Left kidney (tissue), 8 donors: Measurements from ENCODE around the gene OR8B8. TPM values are rescaled to one million over a fixed set of nuclear protein-coding genes. Genes with fewer than 3 reads are reported as not detected.
"Not testable (repeated sequence)": the region's sequence is repeated elsewhere in the genome, so short reads cannot be mapped to it uniquely, and the experiment has no call there.

Experiments used
- DNase-seq: peaks from one replicate; pipeline ENCODE4 v3.0.0-alpha.2; 2013
- long read RNA-seq, 8 donors: transcript quantifications; one replicate each; lab custom pipeline, GENCODE V29; 2026
- polyA plus RNA-seq: library from polyadenylated mRNA; unstranded; fragments of 120-200 nt; gene quantifications from one replicate; pipeline ENCODE4 v1.2.1, GENCODE V29; 2013; ENCODE audit not compliant: insufficient read length

The OR8B8 gene
- polyA plus RNA-seq, result not detected
- long read RNA-seq, donor 1, result 0 reads
- long read RNA-seq, donor 2, result 0 reads
- long read RNA-seq, donor 3, result 0 reads
- long read RNA-seq, donor 4, result 0 reads
- long read RNA-seq, donor 5, result 0 reads
- long read RNA-seq, donor 6, result 0 reads
- long read RNA-seq, donor 7, result 0 reads
- long read RNA-seq, donor 8, result 0 reads

DNA sequence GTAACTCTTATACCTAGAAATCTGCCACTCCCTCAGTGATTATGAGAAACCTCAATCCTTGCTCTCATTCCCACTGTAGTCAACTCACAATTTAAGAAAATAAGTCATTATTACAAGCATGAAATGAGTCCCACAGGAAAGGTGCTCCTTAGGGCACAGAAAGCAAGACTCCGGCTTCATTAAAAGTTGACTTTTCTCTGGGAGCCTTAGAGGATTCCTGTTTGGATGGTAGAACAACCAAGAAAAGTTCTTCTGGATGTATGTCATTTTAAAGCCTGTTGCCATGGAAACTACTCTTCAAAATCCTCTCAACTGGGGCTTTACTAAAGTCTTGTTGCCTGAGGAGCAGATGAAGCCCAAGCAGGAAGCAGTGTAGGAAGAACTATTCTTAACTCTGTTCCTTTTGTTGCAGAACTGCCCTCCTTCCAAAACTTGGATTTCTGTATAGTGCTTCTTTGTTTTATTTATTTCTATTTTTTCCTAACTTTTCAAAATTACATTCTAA lies at the start of gene OR8B8:
Gene OR8B8 (minus strand): TSS at position 51 of the 505 bp plus-strand sequence. CDS start 4,611 bp downstream, outside the sequence.
- DNase-seq, result no peak

DNA sequence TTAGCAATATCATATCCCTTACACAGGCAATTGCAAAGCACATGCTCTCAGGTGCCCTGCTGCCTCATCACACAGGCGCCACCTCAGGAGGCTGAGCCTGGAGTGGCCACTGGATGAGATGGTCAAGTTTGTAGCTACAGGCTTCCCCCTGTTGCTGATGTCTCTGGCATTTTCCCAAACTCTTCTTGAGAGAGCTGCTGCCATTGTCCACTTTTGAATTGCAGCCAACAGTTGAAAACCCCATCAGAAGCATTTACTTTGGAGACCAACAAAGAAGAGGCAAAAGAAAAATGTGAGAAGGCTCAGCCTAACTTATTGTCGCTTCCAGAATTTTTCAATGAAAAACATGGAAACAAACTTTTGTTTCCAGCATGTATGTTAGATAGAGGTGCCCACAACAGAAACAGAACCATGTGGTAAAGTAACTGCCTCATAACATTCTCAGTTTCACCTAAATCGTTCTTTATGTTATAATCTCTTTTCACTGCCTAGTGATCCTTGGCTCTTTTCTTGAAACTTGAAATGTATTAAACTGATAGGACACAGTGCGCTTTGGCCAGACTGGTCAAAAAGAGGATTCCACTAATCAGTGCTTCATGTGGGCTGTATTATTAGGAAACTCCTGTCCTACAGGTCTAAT lies 47.6 kb upstream of the OR8B8 start:
- no peak for DNase-seq

DNA sequence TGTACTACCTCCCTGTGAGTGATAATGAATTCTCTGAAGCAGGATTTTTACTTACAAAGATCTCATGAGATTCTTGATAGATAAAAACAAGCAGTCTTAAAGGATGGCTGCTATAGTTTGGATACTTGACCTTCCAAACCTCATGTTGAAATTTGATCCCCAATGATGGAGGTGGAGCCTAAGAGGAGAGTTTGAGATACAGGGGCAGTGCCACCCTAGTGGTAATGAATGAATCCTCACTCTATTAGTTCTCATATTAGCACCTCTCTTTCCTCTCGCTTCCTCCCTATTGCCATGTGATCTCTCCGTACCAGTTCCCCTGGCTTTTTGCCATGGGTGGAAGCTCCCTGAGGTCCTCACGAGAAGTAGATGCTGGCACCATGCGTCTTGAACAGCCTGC lies 37.9 kb upstream of the OR8B8 start:
- no peak for DNase-seq

DNA sequence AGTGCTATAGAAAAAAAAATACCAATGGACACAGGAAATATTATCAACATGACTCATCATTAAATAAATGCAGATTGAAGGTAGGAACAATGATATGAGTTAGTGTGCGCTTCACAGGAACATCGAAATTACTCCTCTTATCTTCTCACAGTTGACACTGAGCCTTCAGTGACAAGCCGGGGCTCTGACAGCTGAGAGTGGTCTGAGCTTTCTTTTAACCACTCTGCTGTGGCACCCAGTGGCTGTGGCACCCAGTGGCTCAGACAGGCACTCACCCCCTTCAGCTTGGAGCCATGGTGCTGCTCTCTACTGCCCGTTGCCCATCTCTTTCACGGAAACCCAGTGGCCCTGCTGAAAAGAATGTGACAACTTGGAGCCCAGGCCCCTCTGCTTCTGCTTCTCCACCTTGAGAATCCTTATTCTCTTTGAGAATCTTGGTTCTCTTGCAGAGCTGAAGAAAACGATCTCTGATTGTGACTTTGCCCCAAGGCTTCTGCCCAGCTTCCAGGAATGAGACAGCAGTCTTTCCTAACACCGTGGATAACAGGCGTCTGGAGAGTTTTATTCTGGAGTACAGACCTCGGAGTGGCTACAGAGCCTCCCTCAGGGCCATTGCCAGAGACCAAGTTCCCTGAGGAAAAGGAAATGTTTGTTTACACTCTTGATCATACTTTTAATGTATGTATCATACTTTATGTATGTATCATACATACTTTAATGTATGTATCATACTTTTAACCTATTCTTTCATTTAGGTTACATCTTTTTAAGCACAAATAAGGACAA lies 37.1 kb upstream of the OR8B8 start:
- no peak for DNase-seq

DNA sequence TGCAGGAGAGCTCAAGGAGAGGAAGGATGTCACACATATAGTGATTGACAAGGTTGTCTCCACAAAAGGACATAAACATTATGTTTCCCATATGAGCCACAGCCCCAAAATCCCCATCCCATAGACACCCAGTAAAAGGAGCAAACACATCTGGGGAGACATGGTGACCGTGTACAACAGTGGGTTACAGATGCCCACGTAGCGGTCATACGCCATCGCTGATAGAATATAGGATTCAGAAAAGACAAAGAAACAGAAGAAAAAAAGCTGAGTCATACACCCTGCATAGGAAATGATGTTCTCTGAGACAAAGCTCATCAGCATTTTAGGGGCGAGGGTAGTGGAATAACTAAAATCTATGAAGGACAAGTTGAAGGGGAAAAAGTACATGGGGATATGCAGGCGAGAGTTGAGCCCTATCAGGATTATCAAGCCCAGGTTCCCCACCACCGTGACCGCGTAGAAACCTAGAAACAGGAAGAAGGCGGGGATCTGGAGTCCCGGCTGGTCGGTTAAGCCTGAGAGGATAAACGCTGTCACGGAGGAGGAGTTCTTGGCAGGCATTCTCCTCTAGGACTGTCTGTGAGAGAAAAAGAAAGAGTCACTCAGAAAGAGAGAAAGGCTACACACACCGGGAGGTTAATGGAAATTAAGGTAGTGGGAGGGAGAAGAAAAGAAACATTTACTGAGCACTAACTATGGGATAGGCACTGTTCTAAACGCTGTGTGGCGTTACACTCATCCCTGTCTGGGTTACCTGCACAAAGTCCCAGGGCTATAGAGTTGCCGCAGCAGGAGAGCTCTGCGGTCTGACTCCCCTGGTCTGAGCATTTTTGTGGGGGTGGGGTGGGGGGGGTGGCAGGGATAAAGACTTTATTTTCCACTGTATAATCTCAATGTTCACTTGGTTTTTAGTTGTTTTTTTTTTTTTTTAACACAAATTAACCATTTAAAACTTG lies 36.1 kb upstream of the OR8B8 start:
- DNase-seq, result no peak

- DNase-seq, result no peak
These were observed 34.1 kb upstream of the OR8B8 start for GRCh38 chr11:124479561-124479960.

DNA sequence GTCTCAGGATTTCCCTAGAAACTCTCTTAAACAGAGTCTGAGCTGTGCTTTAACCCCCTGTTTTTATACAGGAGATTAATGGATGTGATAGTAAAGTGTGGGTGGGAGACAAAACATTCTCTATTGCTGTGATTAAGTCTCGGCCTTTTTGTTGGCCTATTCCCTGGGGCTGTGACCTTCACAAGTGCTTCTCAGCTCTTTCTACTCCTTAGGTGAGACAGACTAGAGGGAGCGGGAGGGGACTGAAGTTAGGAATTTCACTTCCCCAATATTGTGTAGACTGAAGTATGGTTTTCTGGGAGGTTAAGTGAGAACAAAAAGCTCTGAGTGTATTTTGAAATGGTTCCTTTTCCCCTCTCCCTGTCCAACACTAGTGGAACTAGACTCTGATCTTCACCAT lies 29.8 kb upstream of the OR8B8 start:
- DNase-seq, result no peak

GRCh38 chr11:124474779-124475178 lies 29.3 kb upstream of the OR8B8 start:
- no peak for DNase-seq

- DNase-seq, result no peak
These were observed 28.6 kb upstream of the OR8B8 start for GRCh38 chr11:124474079-124474478.

GRCh38 chr11:124473476-124473875 lies 28.0 kb upstream of the OR8B8 start:
- DNase-seq, result no peak

- DNase-seq, result no peak
These were observed 25.2 kb upstream of the OR8B8 start for GRCh38 chr11:124470561-124471227.

GRCh38 chr11:124467381-124467927 lies 22.0 kb upstream of the OR8B8 start:
- no peak for DNase-seq

DNA sequence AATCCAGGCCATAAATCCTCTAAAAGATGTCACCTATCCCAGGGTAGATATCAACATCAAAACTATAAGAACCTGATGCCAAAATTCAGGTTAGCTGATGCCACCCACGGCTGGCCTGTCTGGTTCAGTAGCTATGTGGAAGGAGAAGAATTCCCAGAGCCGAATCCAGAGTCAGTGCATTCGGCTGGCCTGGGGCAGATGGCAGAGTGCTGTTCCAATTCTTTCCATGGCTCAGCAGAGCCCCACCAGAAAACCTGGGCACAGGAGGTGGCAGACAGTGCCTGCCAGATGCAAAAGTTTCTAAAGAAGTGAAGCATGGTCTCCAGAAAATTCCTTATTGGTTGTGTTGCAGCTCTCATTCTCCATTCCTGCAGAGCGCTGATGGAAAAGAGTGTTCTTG lies 19.9 kb upstream of the OR8B8 start:
- no peak for DNase-seq

DNA sequence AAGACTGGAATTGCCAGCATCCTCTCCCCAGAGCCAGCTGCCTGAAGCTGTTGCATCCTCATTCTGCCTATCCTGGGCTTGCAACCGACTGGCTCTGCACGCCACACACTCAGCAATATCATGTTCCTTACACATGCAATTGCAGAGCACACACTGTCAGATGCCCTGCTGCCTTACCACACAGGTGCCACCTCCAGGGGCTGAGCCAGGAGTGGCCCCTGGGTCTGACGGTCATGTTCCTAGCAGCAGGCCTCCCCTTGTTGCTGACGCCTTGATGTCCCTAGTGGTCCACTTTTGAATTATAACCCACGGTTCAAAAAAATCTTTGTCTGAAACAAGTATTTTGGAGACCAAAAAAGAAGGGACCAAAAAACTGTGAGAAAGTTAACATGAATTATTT lies 18.5 kb upstream of the OR8B8 start:
- no peak for DNase-seq

- no peak for DNase-seq
These were observed 17.8 kb upstream of the OR8B8 start for GRCh38 chr11:124463324-124463723.

DNA sequence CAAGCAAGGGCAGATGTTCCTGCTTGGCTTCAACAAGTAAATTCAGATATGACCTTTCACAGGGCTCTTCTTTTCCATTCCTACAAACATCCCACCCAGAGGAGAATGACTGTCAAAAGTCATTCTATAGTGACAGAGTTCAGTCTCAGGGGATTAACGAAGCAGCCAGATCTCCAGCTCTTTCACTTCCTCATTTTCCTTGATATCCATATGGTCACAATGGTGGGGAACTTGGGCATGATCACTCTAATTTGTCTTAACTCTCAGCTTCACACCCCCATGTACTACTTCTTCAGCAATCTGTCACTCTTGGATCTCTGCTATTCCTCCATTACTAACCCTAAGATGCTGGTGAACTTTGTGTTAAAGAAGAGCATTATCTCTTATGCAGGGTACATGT lies 15.0 kb upstream of the OR8B8 start:
- DNase-seq, result no peak

DNA sequence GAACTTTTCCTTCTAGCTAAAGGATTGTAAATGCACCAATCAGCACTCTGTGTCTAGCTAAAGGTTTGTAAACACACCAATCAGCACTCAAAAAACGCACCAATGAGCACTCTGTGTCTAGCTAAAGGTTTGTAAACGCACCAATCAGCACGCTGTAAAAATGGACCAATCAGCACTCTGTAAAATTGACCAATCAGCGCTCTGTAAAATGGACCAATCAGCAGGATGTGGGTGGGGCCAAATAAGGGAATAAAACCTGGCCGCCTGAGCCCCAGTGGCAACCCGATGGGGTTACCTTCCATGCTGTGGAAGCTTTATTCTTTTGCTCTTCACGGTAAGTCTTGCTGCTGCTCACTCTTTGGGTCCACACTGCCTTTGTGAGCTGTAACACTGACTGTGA lies 13.9 kb upstream of the OR8B8 start:
- DNase-seq, result not testable (repeated sequence)

DNA sequence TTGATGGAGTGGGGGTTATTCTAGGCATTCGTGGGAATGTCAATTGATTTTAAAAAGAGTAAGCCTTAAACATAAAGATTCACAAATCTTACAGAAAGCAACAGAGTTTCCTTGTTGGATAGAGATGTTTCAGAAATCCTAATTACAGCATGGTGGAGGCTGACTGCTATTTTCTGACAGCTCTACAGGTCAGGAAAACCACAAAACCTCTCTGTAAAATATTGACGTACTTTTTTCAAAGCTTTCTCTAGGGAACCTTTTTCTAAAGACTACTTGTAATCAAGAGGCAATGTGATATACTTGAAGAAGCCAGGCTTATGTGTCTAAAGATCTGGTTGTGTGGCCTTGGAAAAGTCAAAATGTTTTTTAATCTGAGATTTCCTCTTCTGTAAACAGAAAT lies 9.1 kb upstream of the OR8B8 start:
- DNase-seq, result no peak

DNA sequence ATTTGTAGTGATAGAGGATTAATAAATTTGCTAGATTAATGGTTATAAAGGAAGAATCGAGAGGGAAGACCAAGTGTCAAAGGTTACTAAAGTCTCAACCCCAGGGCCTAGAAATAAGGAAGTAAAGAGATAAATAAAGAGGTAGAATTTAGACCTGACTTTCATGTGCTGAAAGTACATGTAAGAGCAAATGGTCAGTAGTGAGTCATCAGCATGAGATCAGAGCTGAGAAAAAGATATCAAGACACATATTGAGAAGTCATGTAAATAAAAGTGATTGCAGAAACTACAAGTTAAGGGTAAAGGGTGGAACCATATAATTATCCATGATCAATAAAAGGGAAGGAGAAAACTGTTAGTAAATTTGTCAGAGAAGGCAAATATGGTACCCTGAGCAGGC lies 1.4 kb upstream of the OR8B8 start:
- no peak for DNase-seq

DNA sequence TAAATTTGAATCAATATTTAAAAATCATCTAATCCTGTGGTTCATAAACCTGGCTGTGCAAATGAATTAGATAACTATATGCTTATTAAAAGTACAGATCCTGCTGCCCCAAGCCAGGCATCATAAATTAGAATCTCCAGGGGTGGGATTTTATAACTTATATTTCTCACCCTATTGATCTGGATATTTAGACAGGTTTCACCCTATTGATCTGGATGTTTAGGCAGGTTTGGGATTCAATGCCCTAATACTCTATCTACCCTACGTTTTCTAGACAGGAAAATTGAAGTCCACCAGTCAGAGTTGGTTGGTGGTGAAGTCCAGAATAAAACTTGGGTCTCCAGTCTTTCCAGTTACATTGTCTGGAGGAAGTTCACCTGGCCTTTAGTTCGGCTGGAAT lies 2.6 kb downstream of the OR8B8 start:
- DNase-seq, result no peak

DNA sequence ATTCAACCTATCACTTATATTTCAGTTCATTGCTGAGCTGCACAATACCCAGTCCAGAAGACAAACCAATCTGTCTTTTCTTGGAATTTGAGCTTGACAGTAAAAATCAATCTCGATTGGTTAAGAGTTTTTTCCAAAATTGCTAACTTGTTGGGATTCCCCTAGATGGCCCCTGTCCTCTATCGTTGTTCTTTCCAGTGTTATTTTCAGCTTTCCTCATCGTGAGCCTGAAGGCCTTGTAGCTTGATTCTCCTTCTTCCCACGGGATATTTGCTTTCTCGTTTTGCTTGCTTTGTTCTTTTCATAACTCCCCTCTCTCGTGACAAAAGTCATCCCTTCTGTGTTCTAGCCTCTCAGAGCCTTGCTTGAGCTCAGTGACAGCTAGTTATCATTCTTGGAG lies 3.1 kb downstream of the OR8B8 start:
- DNase-seq, result no peak
